GM19035 (cell line): ENCODE results near the gene SLC12A3.

ENCODE experiments used
- ATAC-seq: cut with Tn5 transposase; IDR thresholded peaks from one replicate; pipeline ENCODE4 v1.9.1; 2021; ENCODE audit not compliant: unreplicated experiment

SLC12A3 gene

GRCh38 chr16:56886296-56886695, 21.3 kb downstream of the SLC12A3 start:
- ATAC-seq = no peak

- no peak for ATAC-seq
These were observed 21.8 kb downstream of the SLC12A3 start for GRCh38 chr16:56886826-56887225.

- ATAC-seq = no peak
These were observed 23.8 kb downstream of the SLC12A3 start for GRCh38 chr16:56888806-56889205.

- ATAC-seq = no peak
These were observed 24.2 kb downstream of the SLC12A3 start for GRCh38 chr16:56889206-56889605.

GRCh38 chr16:56891685-56892084, 26.7 kb downstream of the SLC12A3 start:
- no peak for ATAC-seq

GRCh38 chr16:56892705-56893104, 27.7 kb downstream of the SLC12A3 start:
- no peak for ATAC-seq

GRCh38 chr16:56894331-56894917, 29.4 kb downstream of the SLC12A3 start:
- ATAC-seq = no peak

GRCh38 chr16:56895813-56896212, 30.8 kb downstream of the SLC12A3 start:
- ATAC-seq = no peak

- ATAC-seq = no peak
These were observed 31.2 kb downstream of the SLC12A3 start for GRCh38 chr16:56896244-56896643.

GRCh38 chr16:56897026-56897799, 32.2 kb downstream of the SLC12A3 start:
- ATAC-seq = no peak

GRCh38 chr16:56898847-56899246, 33.8 kb downstream of the SLC12A3 start:
- ATAC-seq = no peak

GRCh38 chr16:56903866-56904265, 38.9 kb downstream of the SLC12A3 start:
- no peak for ATAC-seq

GRCh38 chr16:56907401-56907800, 42.4 kb downstream of the SLC12A3 start:
- ATAC-seq = no peak

GRCh38 chr16:56909527-56909979, 44.5 kb downstream of the SLC12A3 start:
- ATAC-seq = no peak

- ATAC-seq = no peak
These were observed 45.1 kb downstream of the SLC12A3 start for GRCh38 chr16:56910112-56910511.

GRCh38 chr16:56910654-56911539, 45.9 kb downstream of the SLC12A3 start:
- no peak for ATAC-seq

- ATAC-seq = peak; percentile 71
These were observed 47.0 kb downstream of the SLC12A3 start for GRCh38 chr16:56911771-56912571.

GRCh38 chr16:56912746-56913708, 48.0 kb downstream of the SLC12A3 start:
- ATAC-seq = no peak

- ATAC-seq = no peak
These were observed 49.9 kb downstream of the SLC12A3 start for GRCh38 chr16:56914896-56915295.
